Pericardium fibroblast (primary cell): ENCODE results near the gene SHOX. TPM values are rescaled to one million over a fixed set of nuclear protein-coding genes. Genes with fewer than 3 reads are reported as not detected.

ENCODE experiments used
- total RNA-seq: library from RNA; depleted of rRNA; stranded (reverse); fragments of >200 nt; gene quantifications from 2 replicates; pipeline ENCODE4 v1.2.3, GENCODE V29; 2015

SHOX gene
- total RNA-seq, result not detected in 2 replicates

DNA sequence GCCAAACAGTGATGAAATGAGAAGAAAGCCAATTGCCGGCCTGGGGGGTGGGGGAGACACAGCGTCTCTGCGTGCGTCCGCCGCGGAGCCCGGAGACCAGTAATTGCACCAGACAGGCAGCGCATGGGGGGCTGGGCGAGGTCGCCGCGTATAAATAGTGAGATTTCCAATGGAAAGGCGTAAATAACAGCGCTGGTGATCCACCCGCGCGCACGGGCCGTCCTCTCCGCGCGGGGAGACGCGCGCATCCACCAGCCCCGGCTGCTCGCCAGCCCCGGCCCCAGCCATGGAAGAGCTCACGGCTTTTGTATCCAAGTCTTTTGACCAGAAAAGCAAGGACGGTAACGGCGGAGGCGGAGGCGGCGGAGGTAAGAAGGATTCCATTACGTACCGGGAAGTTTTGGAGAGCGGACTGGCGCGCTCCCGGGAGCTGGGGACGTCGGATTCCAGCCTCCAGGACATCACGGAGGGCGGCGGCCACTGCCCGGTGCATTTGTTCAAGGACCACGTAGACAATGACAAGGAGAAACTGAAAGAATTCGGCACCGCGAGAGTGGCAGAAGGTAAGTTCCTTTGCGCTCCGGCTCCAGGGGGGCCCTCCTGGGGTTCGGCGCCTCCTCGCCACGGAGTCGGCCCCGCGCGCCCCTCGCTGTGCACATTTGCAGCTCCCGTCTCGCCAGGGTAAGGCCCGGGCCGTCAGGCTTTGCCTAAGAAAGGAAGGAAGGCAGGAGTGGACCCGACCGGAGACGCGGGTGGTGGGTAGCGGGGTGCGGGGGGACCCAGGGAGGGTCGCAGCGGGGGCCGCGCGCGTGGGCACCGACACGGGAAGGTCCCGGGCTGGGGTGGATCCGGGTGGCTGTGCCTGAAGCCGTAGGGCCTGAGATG is at the start of gene SHOX:
Gene SHOX (plus strand): TSS at position 180 of the 885 bp plus-strand sequence. CDS start 107 bp downstream, at position 287.

Other genes starting within 250 kb of the SHOX start
- 7.1 and 13.7 TPM in 2 replicates for gene PPP2R3B, start 243.9 kb upstream of the SHOX start, total RNA-seq